GM12878 (cell line): ENCODE data around the gene PARP2. TPM values are rescaled to one million over a fixed set of nuclear protein-coding genes. Genes with fewer than 3 reads are reported as not detected.

Source experiments
- ATAC-seq: fragments of 200-7000 bp; cut with Tn5 transposase; 3 replicates; pipeline ENCODE4 v1.9.1; 2020; ENCODE audit warnings: mild to moderate bottlenecking, moderate library complexity
- BruUV-seq: library from RNA; stranded (reverse); fragments of 400-500 nt; replicated peaks from 2 replicates; lab custom pipeline; 2021; lab: Mats Ljungman, UMichigan
- CTCF ChIA-PET: fragments of 300-600 bp; sonication (Branson Sonifier 250); formaldehyde crosslinking; extraction: SDS; loops from one replicate; lab custom pipeline; 2021; ENCODE audit warnings: inconsistent platforms; lab: Yijun Ruan, JAX
- POLR2A ChIA-PET: fragments of 350-600 bp; formaldehyde crosslinking; extraction: SDS; loops from one replicate; lab custom pipeline; 2021; ENCODE audit warnings: inconsistent platforms; lab: Charles Lee
- RAD21 ChIA-PET: fragments of 300-600 bp; sonication (Branson Sonifier 250); formaldehyde crosslinking; loops from one replicate; lab custom pipeline; 2023; ENCODE audit warnings: antibody characterized with exemption; ENCODE audit not compliant: unreplicated experiment; lab: Charles Lee
- SMC1A ChIA-PET: fragments of 300-600 bp; sonication (Branson Sonifier 250); formaldehyde crosslinking; loops from one replicate; lab custom pipeline; 2023; ENCODE audit not compliant: unreplicated experiment, uncharacterized antibody; lab: Charles Lee
- DNase-seq: peaks from one replicate; pipeline ENCODE4 v3.0.0-alpha.2; 2011; ENCODE audit warnings: low read depth, low spot score
- FAIRE-seq: peaks from 3 replicates; lab custom pipeline; 2011; peaks lifted over from hg19 to GRCh38; lab: Jason Lieb, UNC
- H2AFZ ChIP-seq: 2 replicates; pipeline ENCODE4 v1.6.0; 2011; ENCODE audit warnings: low read depth, low read length, control low read depth; ENCODE audit not compliant: control insufficient read depth
- H3K27ac ChIP-seq: 2 replicates; pipeline ENCODE4 v1.5.1; 2011; ENCODE audit warnings: control low read depth; ENCODE audit not compliant: control insufficient read depth, insufficient read depth
- H3K27me3 ChIP-seq, 2 experiments: replicated peaks in 1 of 2; 2 replicates each; pipeline versions ENCODE4 v1.6.0 to v1.6.1; 2011; ENCODE audit warnings: low read length in 1 of 2; ENCODE audit not compliant: control insufficient read depth in 2 of 2, insufficient read depth in 2 of 2
- H3K36me3 ChIP-seq, 2 experiments: 2 replicates each; pipeline ENCODE4 v1.5.1; 2011; ENCODE audit warnings: low read length in 1 of 2; ENCODE audit not compliant: control insufficient read depth in 2 of 2, insufficient read depth in 2 of 2
- H3K4me1 ChIP-seq: 2 replicates; pipeline ENCODE4 v1.6.1; 2011; ENCODE audit warnings: mild to moderate bottlenecking, low read length, moderate library complexity, mixed read lengths; ENCODE audit not compliant: control insufficient read depth, insufficient read depth
- H3K4me2 ChIP-seq: 2 replicates; pipeline ENCODE4 v1.6.0; 2011; ENCODE audit warnings: control low read depth; ENCODE audit not compliant: control insufficient read depth, insufficient read depth
- H3K4me3 ChIP-seq: fragments of 200-600 bp; sonication (generic); 2 replicates; pipeline ENCODE4 v1.5.1; 2016
- H3K79me2 ChIP-seq: 2 replicates; pipeline ENCODE4 v1.6.0; 2011; ENCODE audit warnings: low read length; ENCODE audit not compliant: control insufficient read depth, insufficient read depth
- H3K9ac ChIP-seq: 2 replicates; pipeline ENCODE4 v1.8.0; 2011; ENCODE audit warnings: low read length, control low read depth, mixed read lengths; ENCODE audit not compliant: control insufficient read depth, insufficient read depth
- H3K9me3 ChIP-seq: replicated peaks from 3 replicates; pipeline ENCODE4 v1.5.1; 2011; ENCODE audit warnings: mild to moderate bottlenecking, low read length; ENCODE audit not compliant: control insufficient read depth, insufficient read depth
- H4K20me1 ChIP-seq: 2 replicates; pipeline ENCODE4 v1.6.0; 2011; ENCODE audit not compliant: control insufficient read depth, insufficient read depth
- CHD2 ChIP-seq: IDR thresholded peaks from 2 replicates; pipeline ENCODE4 v1.6.1; 2011; ENCODE audit warnings: low read depth, low read length, improper control_type of control experiment, borderline replicate concordance
- DPF2 ChIP-seq: fragments of 450-650 bp; IDR thresholded peaks from 2 replicates; pipeline ENCODE4 v1.6.1; 2017; ENCODE audit warnings: mild to moderate bottlenecking
- ETV6 ChIP-seq, 2 experiments: fragments of 450-650 bp in 1 of 2; IDR thresholded peaks in 1 of 2; conservative IDR thresholded peaks in 1 of 2; 2 replicates each; pipeline ENCODE4 v1.6.1; 2014; ENCODE audit warnings: antibody characterized with exemption in 1 of 2, borderline replicate concordance in 1 of 2, low read depth in 1 of 2, mild to moderate bottlenecking in 1 of 2, moderate library complexity in 1 of 2
- FOS ChIP-seq: IDR thresholded peaks from 3 replicates; pipeline ENCODE4 v1.6.1; 2011; ENCODE audit warnings: borderline replicate concordance; ENCODE audit not compliant: insufficient read length; ENCODE audit errors: extremely low read depth
- HDAC6 ChIP-seq: fragments of 200-600 bp; sonication (generic); IDR thresholded peaks from one replicate; pipeline ENCODE4 v1.8.0; 2017; ENCODE audit warnings: antibody characterized with exemption; ENCODE audit not compliant: unreplicated experiment
- KAT2A ChIP-seq: conservative IDR thresholded peaks from 2 replicates; pipeline ENCODE4 v1.6.1; 2011; ENCODE audit warnings: low read depth, low read length; ENCODE audit not compliant: control insufficient read depth
- MXI1 ChIP-seq: fragments of 150-350 bp; IDR thresholded peaks from 2 replicates; pipeline ENCODE4 v1.6.1; 2011; ENCODE audit warnings: low read depth, mild to moderate bottlenecking, inconsistent platforms, low read length, improper control_type of control experiment
- PRDM15 ChIP-seq: fragments of 450-650 bp; formaldehyde crosslinking; IDR thresholded peaks from 2 replicates; pipeline ENCODE4 v1.4.0; 2020; ENCODE audit warnings: mild to moderate bottlenecking, moderate library complexity
- RB1 ChIP-seq: fragments of 450-650 bp; formaldehyde crosslinking; IDR thresholded peaks from 2 replicates; pipeline ENCODE4 v1.6.1; 2017; ENCODE audit warnings: mild to moderate bottlenecking, borderline replicate concordance
- RELA ChIP-seq: fragments of 450-650 bp; IDR thresholded peaks from 2 replicates; pipeline ENCODE4 v1.8.0; 2014; ENCODE audit warnings: borderline replicate concordance; ENCODE audit not compliant: partially characterized antibody
- SMAD5 ChIP-seq: IDR thresholded peaks from 2 replicates; pipeline ENCODE4 v1.6.1; 2016; ENCODE audit warnings: antibody characterized with exemption, low read depth
- STAT3 ChIP-seq: IDR thresholded peaks from 2 replicates; pipeline ENCODE4 v1.6.1; 2011; ENCODE audit warnings: low read depth, low read length, improper control_type of control experiment
- SUZ12 ChIP-seq: fragments of 200-600 bp; sonication (generic); IDR thresholded peaks from one replicate; pipeline ENCODE4 v1.6.1; 2018; ENCODE audit warnings: antibody characterized with exemption, mild to moderate bottlenecking; ENCODE audit not compliant: unreplicated experiment
- TARDBP ChIP-seq: IDR thresholded peaks from 2 replicates; pipeline ENCODE4 v1.6.1; 2016; ENCODE audit warnings: borderline replicate concordance
- TCF7 ChIP-seq: IDR thresholded peaks from 2 replicates; pipeline ENCODE4 v1.6.1; 2014; ENCODE audit warnings: antibody characterized with exemption, borderline replicate concordance
- ZNF207 ChIP-seq: fragments of 450-650 bp; IDR thresholded peaks from 2 replicates; pipeline ENCODE4 v1.6.1; 2014; ENCODE audit warnings: antibody characterized with exemption, mild to moderate bottlenecking, borderline replicate concordance
- ZNF592 ChIP-seq: fragments of 450-650 bp; IDR thresholded peaks from 2 replicates; pipeline ENCODE4 v1.6.1; 2017; ENCODE audit warnings: mild to moderate bottlenecking, moderate library complexity
- ZNF622 ChIP-seq: fragments of 450-650 bp; IDR thresholded peaks from 2 replicates; pipeline ENCODE4 v1.6.1; 2017; ENCODE audit warnings: mild to moderate bottlenecking, inconsistent platforms
- WGBS: methylation state at CpG from one replicate; pipeline ENCODE4 v1.1.6; 2016; ENCODE audit warnings: low lambda C conversion rate; ENCODE audit not compliant: insufficient replicate concordance, insufficient coverage; ENCODE audit errors: missing lambda C conversion rate; 5-methylcytosine and 5-hydroxymethylcytosine counted together
- in situ Hi-C: fragments of 300-500 bp; cut with MboI; formaldehyde crosslinking; loops from 9 replicates; pipeline ENCODE4 v1.14.3; 2018; ENCODE audit warnings: mixed read lengths
- intact Hi-C: fragments of 100-400 bp; cut with micrococcal nuclease; formaldehyde crosslinking; loops from one replicate; pipeline ENCODE4 v1.14.2; 2022; ENCODE audit not compliant: unreplicated experiment
- polyA plus RNA-seq, 11 experiments: library from polyadenylated mRNA; depleted of rRNA in 4 of 11; unstranded in 6 of 11; stranded (reverse) in 5 of 11; fragments of >200 nt; fragmentation: Nextera tagmentation in 4 of 11; fragmentation: Illumina TruSeq in 1 of 11; extraction: Ambion mirVana in 4 of 11; extraction: Trizol in 1 of 11; gene quantifications; 1 replicate in 1 of 11; 2 replicates in 10 of 11; pipeline versions ENCODE4 v1.2.1 to v1.2.3, GENCODE V29; 2011 to 2016; ENCODE audit warnings: inconsistent platforms in 2 of 11, missing spikeins in 2 of 11, low read depth in 1 of 11
- total RNA-seq, 4 experiments: library from RNA; depleted of rRNA in 3 of 4; stranded (reverse); fragments of >200 nt in 3 of 4; fragmentation: Illumina TruSeq in 1 of 4; extraction: Trizol in 1 of 4; gene quantifications; 2 replicates each; pipeline versions ENCODE4 v1.2.1 to v1.2.3, GENCODE V29; 2013 to 2021

The PARP2 gene
- total and polyA plus RNA-seq, 10 of the 15 experiments (the other 5 are each of a cell fraction or from before 2014, with no cell fraction given), result 26.7 to 75.4 (median 42.3) TPM

GRCh38 chr14:20314026-20314425 is 29.4 kb upstream of the PARP2 start:
- in situ Hi-C loops (no loop called here), intact Hi-C loops (no loop called here)
- Histone ChIP-seq H3K4me1 (no peaks in the 10 kb centered on the region), H2AFZ (no peak overlapping the region), H3K79me2 (no peaks in the 10 kb centered on the region), H3K27ac (no peak overlapping the region), H3K27me3 (no peaks in the 10 kb centered on the region), H3K9me3 (no peaks in the 10 kb centered on the region), H3K4me2 (no peak overlapping the region), H3K36me3 (peaks cover 10 to 20% of the 10 kb centered on the region in 2 experiments), H3K9ac (no peak overlapping the region), H4K20me1 (no peaks in the 10 kb centered on the region), H3K4me3 (no peak overlapping the region)
- 100% methylated on average over 2 of the region's 2 CpGs for WGBS
- ChIA-PET SMC1A (no interaction called here), CTCF (no interaction called here), POLR2A (no interaction called here), RAD21 (no interaction called here)
- FAIRE-seq (no peak), ATAC-seq (no peak), DNase-seq (no peak)
- no TSS peak for BruUV-seq
- TF ChIP-seq STAT3 (no peak), SMAD5 (no peak), DPF2 (no peak), KAT2A (no peak), RELA (no peak), FOS (no peak), RB1 (no peak), SUZ12 (no peak), HDAC6 (no peak), ZNF592 (no peak), TARDBP (no peak), MXI1 (no peak), TCF7 (no peak), ZNF207 (no peak), CHD2 (no peak), PRDM15 (CRISPR knock-in tag) (no peak), ETV6 (conservative IDR thresholded peaks at IDR 0.05 in 1 of 2, IDR thresholded peaks at IDR 0.05 in 1 of 2; ENCODE audit: borderline replicate concordance in 1 of 2, low read depth in 1 of 2) (no peak), ZNF622 (no peak)
